HG03045 (cell line): ENCODE results near the gene PSMA6.
"Not testable (repeated sequence)": the region's sequence is repeated elsewhere in the genome, so short reads cannot be mapped to it uniquely, and the experiment has no call there.

ENCODE experiments used
- ATAC-seq: cut with Tn5 transposase; IDR thresholded peaks from one replicate; pipeline ENCODE4 v1.9.1; 2021; ENCODE audit warnings: mild to moderate bottlenecking, moderate library complexity; ENCODE audit not compliant: unreplicated experiment

The PSMA6 gene

GRCh38 chr14:35317820-35318219 is 25.6 kb downstream of the PSMA6 start:
- ATAC-seq, result no peak

GRCh38 chr14:35319509-35319908 is 27.3 kb downstream of the PSMA6 start:
- ATAC-seq, result no peak

DNA sequence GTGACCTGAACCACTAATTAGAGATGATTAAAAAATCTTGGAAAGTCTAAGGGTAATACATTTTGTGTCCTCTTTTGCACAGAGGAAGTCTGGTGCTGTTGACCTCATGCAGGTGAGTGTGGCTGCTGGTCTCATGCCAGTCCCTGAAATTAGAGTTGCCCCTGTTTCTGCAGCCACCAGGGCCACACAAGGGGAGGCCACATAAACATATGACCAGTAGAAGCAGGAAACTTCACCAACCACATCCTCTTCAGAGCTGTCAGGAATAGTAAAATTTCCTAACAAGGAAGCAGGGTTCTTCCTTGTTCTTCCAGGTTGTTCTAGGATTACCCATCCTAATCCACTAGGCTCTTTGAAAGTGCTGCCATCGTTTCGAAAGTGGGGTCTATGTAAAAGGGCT is 28.3 kb downstream of the PSMA6 start:
- ATAC-seq, result no peak

DNA sequence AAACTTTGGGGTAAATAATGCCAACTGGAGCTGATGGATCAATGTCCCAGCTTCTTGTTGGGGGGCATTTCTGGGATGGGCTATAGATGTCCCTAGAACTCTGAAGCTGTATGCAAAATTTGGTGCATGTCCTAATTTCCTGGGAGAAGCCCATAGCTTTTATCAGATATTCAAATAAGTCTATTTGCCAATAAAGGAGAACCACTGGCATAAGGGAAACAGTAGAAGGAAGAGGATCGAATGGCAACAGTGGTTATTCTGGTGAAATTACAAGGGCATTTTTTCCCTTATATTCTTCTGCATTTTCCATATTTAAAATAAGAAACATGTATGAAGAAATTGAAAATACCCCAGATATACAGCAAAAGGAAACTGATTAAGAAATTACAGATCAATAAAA is 34.2 kb downstream of the PSMA6 start:
- no peak for ATAC-seq

GRCh38 chr14:35331605-35332516 is 39.7 kb downstream of the PSMA6 start:
- ATAC-seq, result peak; percentile 58

- ATAC-seq, result no peak
These were observed 40.5 kb downstream of the PSMA6 start for GRCh38 chr14:35332517-35333263.

DNA sequence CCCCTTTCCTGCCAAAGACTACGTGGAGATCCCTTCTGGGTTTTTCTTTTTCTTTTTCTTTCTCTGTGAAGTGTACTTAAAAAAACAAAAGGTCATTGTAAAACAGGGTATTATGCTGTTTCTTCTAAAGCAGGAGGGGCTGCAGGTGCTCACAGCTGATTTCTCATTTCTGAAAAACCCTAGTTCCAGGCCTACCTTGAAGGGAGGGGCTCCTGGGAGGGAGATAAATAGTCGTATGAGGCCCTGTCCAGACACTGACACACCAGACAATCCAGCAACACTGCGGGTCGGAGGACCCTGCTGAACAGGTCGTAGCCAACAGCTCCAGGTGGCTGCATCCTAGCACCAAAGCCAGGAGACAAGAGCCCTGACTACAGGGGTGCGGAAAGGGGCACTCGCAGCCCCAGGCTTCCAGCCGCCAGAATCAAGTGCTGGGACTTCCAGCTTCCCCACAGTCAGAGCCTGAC is 41.1 kb downstream of the PSMA6 start:
- no peak for ATAC-seq

DNA sequence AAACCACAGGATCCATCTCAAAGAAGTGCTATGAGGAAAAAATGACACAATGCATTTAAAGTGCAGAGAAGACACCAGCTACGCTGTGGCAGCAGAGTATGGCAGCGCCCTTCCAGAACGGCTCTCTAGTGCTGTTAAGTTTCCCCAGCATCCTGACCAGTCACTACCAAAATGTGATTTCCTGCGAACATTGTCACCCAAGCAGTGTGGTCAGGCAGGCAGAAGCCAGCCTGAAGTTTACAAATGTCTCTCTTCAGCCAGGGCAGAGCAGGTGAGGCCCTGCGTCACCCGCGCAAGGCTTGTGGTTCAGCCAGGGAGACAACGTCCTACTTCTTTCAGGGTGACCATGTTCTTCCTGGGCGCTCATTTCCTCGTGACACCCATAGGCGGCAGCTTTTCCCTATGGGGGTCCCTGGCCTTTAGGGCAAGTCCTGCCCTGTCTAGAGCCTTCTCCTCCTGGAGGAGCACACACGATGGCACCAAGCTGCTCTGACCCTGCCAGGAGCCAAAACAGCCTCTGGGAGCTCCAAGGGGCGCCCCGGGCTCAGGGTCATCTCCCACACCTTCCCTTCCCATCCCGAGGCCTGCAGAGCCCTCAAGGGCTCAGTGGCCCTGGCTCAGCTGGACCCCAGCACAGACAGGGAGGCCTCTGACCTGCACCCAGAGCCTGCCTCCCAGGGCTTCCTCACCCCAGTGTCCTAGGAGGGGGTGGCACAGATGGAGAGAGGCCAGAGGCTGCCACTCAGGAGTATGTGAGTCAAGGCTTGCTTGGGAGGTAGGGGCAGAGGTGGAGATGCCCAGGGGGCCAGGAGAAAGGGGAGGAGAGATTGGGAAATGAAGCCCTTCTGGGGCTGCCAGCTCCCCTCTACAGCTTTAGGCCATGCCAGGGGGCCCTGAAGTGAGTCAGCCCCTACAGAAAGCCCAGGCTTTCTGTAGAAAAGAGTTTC is 41.9 kb downstream of the PSMA6 start:
- ATAC-seq, result no peak

DNA sequence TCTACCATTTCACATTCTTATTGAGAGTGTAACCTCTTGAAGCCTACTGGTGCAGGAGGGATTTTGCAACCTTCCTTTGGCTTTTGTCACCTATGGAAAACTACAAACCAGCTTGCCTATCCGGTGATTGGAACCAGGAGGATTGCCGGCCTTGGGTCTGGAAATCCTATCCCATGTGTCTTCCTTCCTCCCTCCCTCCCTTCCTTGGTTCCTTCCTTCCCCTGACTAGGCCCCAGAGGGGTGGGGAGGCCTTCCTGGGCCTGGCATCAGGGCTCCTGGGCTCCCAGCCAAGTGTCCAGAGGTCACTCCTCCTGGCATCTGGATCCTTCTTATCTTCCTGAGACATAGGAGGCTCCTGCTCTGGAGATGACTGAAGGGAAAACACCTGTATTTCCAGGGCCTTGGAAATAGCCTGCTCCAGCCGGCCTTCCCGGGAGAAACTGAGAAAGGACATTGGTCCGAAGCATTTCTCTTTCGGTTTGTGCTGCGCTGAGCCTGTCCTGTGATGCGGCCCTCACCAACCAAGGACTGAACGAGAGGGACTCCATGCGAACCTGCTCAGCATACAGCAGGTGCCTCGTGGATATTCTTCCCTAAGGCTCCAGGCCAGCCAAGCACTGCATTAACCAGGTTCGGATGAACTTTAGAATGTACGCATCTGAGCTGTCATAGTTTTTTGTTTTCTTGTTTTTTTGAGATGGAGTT is 43.4 kb downstream of the PSMA6 start:
- ATAC-seq, result no peak

DNA sequence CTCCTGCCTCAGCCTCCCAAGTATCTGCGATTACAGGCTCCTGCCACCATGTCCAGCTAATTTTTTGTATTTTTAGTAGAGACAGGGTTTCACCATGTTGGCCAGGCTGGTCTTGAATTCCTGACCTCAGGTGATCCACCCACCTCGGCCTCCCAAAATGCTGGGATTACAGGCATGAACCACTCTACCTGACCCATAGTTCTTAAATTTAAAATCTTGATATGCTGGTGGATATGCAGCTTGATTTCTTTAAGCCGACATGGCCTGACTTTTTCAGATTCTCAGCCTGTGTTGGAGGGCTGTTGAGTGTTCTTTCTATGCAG is 44.0 kb downstream of the PSMA6 start:
- not testable (repeated sequence) for ATAC-seq

GRCh38 chr14:35336494-35337268 is 44.5 kb downstream of the PSMA6 start:
- no peak for ATAC-seq

DNA sequence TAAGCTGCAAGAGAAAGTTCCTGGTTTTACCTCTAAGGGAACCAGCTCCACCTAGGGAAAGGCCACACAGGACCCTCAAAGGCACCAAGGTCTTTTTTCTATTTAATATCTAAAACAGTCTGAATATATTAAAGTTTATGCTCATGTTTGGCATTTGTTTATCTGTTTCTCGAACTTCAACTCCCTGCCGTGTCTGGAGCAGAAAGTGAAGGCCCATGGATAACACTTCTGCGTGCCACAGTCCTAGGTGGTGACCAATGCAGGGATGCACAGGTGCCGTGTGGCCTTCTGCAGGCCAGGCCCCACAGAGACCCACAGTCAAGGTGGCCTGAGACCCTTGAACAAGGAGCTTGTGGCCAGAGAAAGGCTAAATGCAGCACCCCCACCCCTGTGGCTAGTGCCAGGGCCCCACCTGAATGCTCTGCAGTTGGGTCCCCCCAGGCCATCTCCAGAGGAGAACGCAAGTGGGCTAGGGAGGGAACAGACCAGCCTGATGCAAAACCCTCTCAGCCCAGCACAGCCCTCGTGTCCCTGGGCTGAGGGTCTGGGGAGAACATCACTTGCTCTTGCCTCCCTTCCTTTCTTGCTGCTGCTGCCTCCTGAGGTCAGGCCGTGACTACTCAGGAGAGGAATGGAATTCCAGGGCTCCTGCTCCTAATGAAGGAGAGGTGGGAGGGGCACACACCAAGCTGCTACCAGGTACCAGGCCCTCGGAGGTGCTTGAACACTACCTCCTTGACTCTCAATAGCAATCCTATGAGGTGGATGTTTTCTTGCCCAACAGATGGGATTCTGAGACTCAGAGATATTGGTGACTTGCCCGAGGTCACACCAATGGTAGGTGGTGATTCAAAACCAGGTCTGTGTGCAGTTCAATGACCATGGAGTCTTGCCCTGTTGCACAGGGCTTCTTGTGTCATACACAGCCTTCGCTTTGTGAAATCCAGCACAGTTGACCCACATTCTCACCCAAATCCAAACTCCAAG is 45.4 kb downstream of the PSMA6 start:
- no peak for ATAC-seq

- no peak for ATAC-seq
These were observed 46.7 kb downstream of the PSMA6 start for GRCh38 chr14:35338731-35339405.

DNA sequence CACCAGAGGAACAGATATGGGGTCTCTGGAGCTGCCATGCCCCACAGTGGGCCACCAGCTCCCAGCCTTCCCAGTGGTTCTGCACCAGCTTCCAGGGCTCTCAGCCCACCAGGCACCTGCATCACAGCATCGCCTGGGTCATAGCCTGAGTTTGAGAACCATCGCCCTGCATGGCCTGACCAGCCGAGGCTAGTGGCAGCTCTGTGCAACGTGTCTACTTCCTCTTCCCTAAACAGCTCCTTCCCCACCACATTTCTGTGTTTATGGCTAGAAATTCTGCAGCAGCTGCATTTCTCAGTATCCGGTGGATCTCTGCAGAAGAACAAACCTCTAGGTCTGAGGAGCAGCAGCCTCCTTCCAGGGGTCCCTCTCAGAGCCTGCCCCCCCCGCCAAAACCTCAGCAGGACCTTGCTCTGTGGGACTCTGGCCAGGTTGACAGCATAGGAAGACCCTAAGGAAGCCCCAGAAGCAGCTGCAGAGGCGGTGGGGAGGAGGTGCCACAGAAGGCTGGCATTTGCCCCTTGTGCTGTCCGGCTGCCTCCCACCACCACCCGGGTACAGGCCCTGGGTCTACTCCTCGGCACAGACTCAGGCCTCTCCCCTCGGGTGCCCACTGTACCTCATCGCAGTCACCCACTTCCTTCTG is 47.7 kb downstream of the PSMA6 start:
- ATAC-seq, result no peak

DNA sequence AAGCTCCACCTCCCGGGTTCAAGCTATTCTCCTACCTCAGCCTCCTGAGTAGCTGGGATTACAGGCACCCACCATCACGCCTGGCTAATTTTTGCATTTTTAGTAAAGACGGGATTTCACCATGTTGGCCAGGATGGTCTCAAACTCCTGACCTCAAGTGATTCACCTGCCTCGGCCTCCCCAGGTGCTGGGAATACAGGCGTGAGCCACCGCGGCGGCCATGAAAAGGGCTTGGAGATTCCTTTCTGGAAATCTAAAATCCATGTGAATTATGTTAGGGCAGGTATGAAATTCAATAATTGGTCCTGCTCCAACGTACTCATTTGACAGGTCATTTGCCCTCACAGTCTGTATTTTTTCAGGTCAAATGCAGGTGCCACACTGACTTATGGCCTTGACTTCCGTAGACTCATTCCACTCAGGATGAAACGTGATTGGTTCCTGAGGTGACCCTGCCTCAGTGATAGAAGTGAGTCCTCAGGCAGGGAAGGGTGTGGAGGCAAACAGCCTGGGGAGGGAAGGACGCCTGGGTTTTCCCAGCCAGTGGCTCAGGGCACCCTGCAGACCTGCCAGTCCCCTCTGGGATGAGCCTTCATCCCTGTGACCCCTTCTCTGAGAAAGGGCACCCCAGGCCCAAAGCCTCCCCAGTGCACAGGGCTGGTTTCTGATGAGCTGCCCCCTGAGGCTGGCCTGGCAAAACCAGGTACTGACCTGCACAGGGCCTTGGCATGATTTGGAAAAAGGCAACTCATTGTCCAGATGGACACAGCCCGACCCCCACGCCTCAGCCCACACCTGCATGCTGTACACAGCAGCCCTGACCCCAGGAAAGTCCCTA is 48.7 kb downstream of the PSMA6 start:
- ATAC-seq, result no peak

DNA sequence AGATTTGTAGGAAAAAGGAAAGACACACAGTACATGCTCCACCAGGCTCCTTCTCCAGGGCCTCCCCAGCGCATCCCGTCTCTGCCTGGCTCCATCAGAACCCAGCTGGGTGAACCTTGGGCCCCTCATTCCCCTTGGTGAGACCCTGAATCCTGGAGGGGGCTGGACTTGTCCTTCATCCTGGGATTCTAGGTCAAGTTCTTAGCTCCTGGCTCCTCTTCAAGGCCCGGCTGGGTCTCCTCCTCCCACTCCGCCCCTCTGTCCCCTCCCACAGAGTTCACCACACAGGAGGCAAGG is 49.2 kb downstream of the PSMA6 start:
- no peak for ATAC-seq
